CD4-positive, CD25-positive, alpha-beta regulatory T cell (primary cell): ENCODE results near the gene NLRP14. TPM values are rescaled to one million over a fixed set of nuclear protein-coding genes. Genes with fewer than 3 reads are reported as not detected.

Source experiments
- ATAC-seq, 2 donors: fragments of 150-1000 bp; cut with Tn5 transposase; one replicate each; pipeline ENCODE4 v1.10.0; 2021; ENCODE audit warnings: low read depth in 2 of 2, moderate number of reproducible peaks in 2 of 2, moderate library complexity in 1 of 2
- DNase-seq, 3 donors: peaks; one replicate each; pipeline versions ENCODE4 v3.0.0 to v3.0.0-alpha.2; 2012 to 2022; ENCODE audit warnings: mixed read lengths in 1 of 3
- H3K27ac ChIP-seq: one replicate; pipeline ENCODE4 v1.7.0; 2013; ENCODE audit warnings: mild to moderate bottlenecking, low read length; ENCODE audit not compliant: insufficient read depth, poor library complexity, severe bottlenecking
- H3K27me3 ChIP-seq: one replicate; pipeline ENCODE4 v1.7.0; 2013; ENCODE audit warnings: low read length; ENCODE audit not compliant: control insufficient read depth, insufficient read depth
- H3K36me3 ChIP-seq: one replicate; pipeline ENCODE4 v1.7.0; 2013; ENCODE audit warnings: mild to moderate bottlenecking, low read length, moderate library complexity; ENCODE audit not compliant: control insufficient read depth, insufficient read depth
- H3K4me1 ChIP-seq: 2 replicates; pipeline ENCODE4 v1.7.0; 2013; ENCODE audit warnings: mild to moderate bottlenecking, low read length; ENCODE audit not compliant: insufficient read depth, control insufficient read depth, poor library complexity, severe bottlenecking
- H3K4me3 ChIP-seq: one replicate; pipeline ENCODE4 v1.7.0; 2013; ENCODE audit warnings: low read depth, mild to moderate bottlenecking, low read length, moderate library complexity
- H3K9me3 ChIP-seq, 2 experiments: 1 replicate in 1 of 2; 2 replicates in 1 of 2; pipeline ENCODE4 v1.7.0; 2013; ENCODE audit warnings: low read length in 2 of 2, mild to moderate bottlenecking in 1 of 2, moderate library complexity in 1 of 2; ENCODE audit not compliant: control insufficient read depth in 2 of 2
- H3K27ac Mint-ChIP-seq, 3 donors: one replicate each; pipeline ENCODE4 v1.8.0; 2020 to 2022; ENCODE audit warnings: mild to moderate bottlenecking in 3 of 3, mixed read lengths in 3 of 3, moderate library complexity in 2 of 3
- H3K27me3 Mint-ChIP-seq: one replicate; pipeline ENCODE4 v1.8.0; 2022; ENCODE audit warnings: mild to moderate bottlenecking, mixed read lengths
- H3K36me3 Mint-ChIP-seq: one replicate; pipeline ENCODE4 v1.8.0; 2020; ENCODE audit warnings: mixed read lengths
- H3K4me1 Mint-ChIP-seq, 4 donors: one replicate each; pipeline ENCODE4 v1.8.0; 2020 to 2022; ENCODE audit warnings: mixed read lengths in 4 of 4, mild to moderate bottlenecking in 1 of 4
- H3K4me3 Mint-ChIP-seq, 4 donors: one replicate each; pipeline ENCODE4 v1.8.0; 2020 to 2022; ENCODE audit warnings: mild to moderate bottlenecking in 4 of 4, mixed read lengths in 4 of 4, moderate library complexity in 3 of 4
- H3K9me3 Mint-ChIP-seq, 7 donors: one replicate each; pipeline ENCODE4 v1.8.0; 2020 to 2022; ENCODE audit warnings: mixed read lengths in 7 of 7, mild to moderate bottlenecking in 3 of 7, moderate library complexity in 2 of 7
- polyA plus RNA-seq, 4 donors: library from polyadenylated mRNA; unstranded; fragments of 300-500 nt; fragmentation: Illumina TruSeq; gene quantifications; one replicate each; pipeline ENCODE4 v1.2.3, GENCODE V29; 2021
- total RNA-seq: library from RNA; stranded (reverse); gene quantifications from one replicate; pipeline ENCODE4 v1.2.3, GENCODE V29; 2022

NLRP14 gene
- total and polyA plus RNA-seq, 5 donors from 2014 or later: not detected

DNA sequence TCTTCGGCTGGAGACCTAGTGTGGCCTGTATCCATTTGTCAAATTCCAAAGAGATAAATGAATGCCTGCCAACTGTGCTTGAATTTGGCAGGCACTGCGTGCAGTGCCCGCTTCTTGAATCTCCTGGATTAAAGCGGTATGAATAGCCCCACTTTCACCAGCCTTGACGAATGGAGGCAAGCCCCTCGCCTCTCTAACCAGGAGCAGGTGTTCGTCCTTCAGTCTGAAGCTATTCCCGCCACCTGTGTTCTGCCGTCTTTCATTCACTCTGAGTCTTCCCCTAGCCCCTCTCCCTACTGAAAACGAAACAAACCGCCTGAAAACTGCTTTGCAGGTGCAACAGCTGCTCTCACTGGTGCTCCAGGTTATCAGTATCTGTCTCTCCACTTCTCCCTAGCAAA, 11.2 kb downstream of the NLRP14 start:
- Histone ChIP-seq H3K36me3 (no peaks in the 10 kb centered on the region), H3K9me3 (no peaks in the 10 kb centered on the region), H3K4me1 (no peaks in the 10 kb centered on the region), H3K4me3 (no peak overlapping the region), H3K27me3 (no peaks in the 10 kb centered on the region), H3K27ac (no peak overlapping the region)
- no peak overlapping the region for H3K27ac Mint-ChIP-seq
- H3K4me1 Mint-ChIP-seq: no peaks in the 10 kb centered on the region
- no peak for ATAC-seq
- H3K9me3 Mint-ChIP-seq: peaks cover 0 to 4% (median 0%) of the 10 kb centered on the region in 7 donors
- H3K4me3 Mint-ChIP-seq: no peak overlapping the region
- no peaks in the 10 kb centered on the region for H3K36me3 Mint-ChIP-seq
- no peak for DNase-seq
- H3K27me3 Mint-ChIP-seq: no peaks in the 10 kb centered on the region

DNA sequence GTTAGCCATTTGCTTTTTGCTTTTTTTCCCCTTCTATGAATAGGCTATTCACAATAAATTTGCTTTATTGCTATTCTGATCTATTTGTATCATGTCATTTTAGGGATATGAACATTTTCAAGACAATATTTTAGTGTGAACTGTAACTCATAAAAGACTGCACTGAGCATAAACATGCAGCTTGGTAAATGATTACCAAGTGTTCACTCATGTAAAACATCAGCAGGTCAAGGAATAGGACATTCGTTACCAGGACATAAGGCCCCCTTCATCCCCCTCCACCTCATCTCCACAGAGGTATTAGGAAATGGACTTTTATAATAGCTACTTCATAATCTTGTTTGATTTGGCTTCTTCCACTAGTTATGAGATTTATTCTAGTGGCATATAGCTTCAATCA, 12.4 kb downstream of the NLRP14 start:
- Histone ChIP-seq H3K4me1 (no peaks in the 10 kb centered on the region), H3K27me3 (no peaks in the 10 kb centered on the region), H3K36me3 (no peaks in the 10 kb centered on the region), H3K27ac (no peak overlapping the region), H3K9me3 (no peaks in the 10 kb centered on the region), H3K4me3 (no peak overlapping the region)
- no peak for ATAC-seq
- Mint-ChIP-seq H3K4me3 (no peak overlapping the region), H3K9me3 (peaks cover 0 to 4% (median 0%) of the 10 kb centered on the region in 7 donors), H3K27me3 (no peaks in the 10 kb centered on the region), H3K27ac (no peak overlapping the region), H3K4me1 (no peaks in the 10 kb centered on the region), H3K36me3 (no peaks in the 10 kb centered on the region)
- DNase-seq: no peak

DNA sequence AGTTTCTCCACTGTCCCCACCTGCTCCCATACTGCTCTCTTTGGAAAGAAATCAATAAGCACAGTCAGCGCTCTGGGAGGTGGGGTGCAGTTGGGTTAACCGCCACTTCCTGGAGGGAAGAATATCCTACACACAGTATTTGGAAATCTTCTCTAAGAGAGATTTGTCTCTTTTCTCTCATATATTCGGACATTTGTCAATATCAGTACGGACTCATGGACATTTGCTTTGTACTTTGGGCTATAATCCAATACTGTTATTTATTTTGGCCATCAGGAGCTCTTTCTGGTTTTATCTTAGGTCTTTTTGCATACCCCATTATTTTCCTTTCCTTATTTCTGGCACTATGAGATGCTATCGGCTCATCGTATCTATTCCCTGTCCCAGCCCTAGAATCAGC, 13.7 kb downstream of the NLRP14 start:
- no peaks in the 10 kb centered on the region for H3K9me3 ChIP-seq
- H3K36me3 Mint-ChIP-seq: no peaks in the 10 kb centered on the region
- no peaks in the 10 kb centered on the region for H3K4me1 Mint-ChIP-seq
- no peaks in the 10 kb centered on the region for H3K27me3 ChIP-seq
- no peaks in the 10 kb centered on the region for H3K27me3 Mint-ChIP-seq
- no peak overlapping the region for H3K4me3 Mint-ChIP-seq
- no peak overlapping the region for H3K27ac ChIP-seq
- no peaks in the 10 kb centered on the region for H3K36me3 ChIP-seq
- no peak overlapping the region for H3K4me3 ChIP-seq
- no peak overlapping the region for H3K27ac Mint-ChIP-seq
- no peaks in the 10 kb centered on the region for H3K4me1 ChIP-seq
- H3K9me3 Mint-ChIP-seq: peaks cover 0 to 2% (median 0%) of the 10 kb centered on the region in 7 donors
- no peak for ATAC-seq
- no peak for DNase-seq

DNA sequence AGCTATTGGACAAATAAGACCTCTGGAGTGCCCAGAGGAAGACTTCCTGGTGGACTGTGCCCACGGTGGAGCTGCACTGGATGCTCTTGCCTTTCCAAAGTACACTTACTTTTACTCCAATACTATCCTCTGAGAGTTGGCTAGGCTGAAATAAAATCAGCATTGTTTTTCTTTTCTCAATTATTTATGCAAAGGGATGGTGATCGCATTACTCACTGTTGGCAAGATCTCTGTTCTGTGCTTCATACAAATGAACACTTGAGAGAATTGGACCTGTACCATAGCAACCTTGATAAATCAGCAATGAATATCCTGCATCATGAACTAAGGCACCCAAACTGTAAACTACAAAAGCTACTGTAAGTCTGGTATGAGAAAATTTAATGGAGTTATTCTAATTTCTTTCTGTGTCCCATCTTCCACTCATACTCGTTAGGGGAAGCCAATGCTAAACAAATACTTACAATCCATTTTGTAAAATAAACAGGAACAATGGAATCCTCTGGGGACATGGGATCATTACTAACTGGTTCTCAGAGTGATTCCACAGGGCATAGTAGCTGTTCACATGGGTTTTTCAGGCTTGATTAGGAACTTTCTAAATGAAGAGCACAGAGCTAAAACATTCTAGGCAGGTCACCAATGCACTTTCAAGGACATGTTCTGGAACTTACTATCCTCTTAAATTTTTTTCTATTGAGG, 26.3 kb downstream of the NLRP14 start:
- H3K27me3 Mint-ChIP-seq: no peaks in the 10 kb centered on the region
- no peak for DNase-seq

DNA sequence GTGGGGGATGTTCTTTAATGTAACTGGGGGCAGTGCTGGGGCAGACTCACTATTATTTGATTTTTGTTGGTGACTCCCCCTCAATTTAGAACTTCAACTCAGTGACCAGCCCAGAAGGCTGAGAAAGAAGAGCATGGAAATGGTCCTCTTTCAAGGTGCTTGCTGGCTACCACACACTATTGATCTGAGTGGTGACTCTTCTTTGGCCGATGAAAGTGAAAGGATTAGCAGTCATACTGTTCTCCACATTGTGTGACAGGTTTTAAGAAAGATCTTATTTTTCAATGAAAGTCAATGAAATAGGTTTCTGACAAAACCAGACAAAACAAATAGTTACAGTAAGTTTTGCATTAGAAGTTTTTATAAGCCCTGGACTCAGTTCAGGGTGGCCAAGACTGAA, 29.9 kb downstream of the NLRP14 start:
- H3K9me3 ChIP-seq: no peaks in the 10 kb centered on the region
- no peaks in the 10 kb centered on the region for H3K36me3 ChIP-seq
- H3K4me1 ChIP-seq: no peaks in the 10 kb centered on the region
- no peak overlapping the region for H3K4me3 ChIP-seq
- H3K27me3 Mint-ChIP-seq: peaks cover 5% of the 10 kb centered on the region
- H3K9me3 Mint-ChIP-seq: peaks cover 0 to 1% (median 0%) of the 10 kb centered on the region in 7 donors
- H3K36me3 Mint-ChIP-seq: no peaks in the 10 kb centered on the region
- H3K4me1 Mint-ChIP-seq: no peaks in the 10 kb centered on the region
- DNase-seq (no peak), ATAC-seq (no peak)
- H3K27me3 ChIP-seq: peaks cover 3% of the 10 kb centered on the region
- H3K27ac ChIP-seq: no peak overlapping the region
- no peak overlapping the region for H3K27ac Mint-ChIP-seq
- H3K4me3 Mint-ChIP-seq: no peak overlapping the region

More for the DNA sequence above, 26.3 kb downstream of the NLRP14 start:
- Mint-ChIP-seq H3K4me1 (no peaks in the 10 kb centered on the region), H3K27ac (no peak overlapping the region), H3K36me3 (no peaks in the 10 kb centered on the region), H3K4me3 (no peak overlapping the region), H3K9me3 (peaks cover 0 to 1% (median 0%) of the 10 kb centered on the region in 7 donors)
- no peaks in the 10 kb centered on the region for H3K36me3 ChIP-seq
- H3K4me3 ChIP-seq: no peak overlapping the region
- H3K27me3 ChIP-seq: peaks cover 3% of the 10 kb centered on the region
- H3K9me3 ChIP-seq: no peaks in the 10 kb centered on the region
- no peaks in the 10 kb centered on the region for H3K4me1 ChIP-seq
- no peak for ATAC-seq
- H3K27ac ChIP-seq: no peak overlapping the region

DNA sequence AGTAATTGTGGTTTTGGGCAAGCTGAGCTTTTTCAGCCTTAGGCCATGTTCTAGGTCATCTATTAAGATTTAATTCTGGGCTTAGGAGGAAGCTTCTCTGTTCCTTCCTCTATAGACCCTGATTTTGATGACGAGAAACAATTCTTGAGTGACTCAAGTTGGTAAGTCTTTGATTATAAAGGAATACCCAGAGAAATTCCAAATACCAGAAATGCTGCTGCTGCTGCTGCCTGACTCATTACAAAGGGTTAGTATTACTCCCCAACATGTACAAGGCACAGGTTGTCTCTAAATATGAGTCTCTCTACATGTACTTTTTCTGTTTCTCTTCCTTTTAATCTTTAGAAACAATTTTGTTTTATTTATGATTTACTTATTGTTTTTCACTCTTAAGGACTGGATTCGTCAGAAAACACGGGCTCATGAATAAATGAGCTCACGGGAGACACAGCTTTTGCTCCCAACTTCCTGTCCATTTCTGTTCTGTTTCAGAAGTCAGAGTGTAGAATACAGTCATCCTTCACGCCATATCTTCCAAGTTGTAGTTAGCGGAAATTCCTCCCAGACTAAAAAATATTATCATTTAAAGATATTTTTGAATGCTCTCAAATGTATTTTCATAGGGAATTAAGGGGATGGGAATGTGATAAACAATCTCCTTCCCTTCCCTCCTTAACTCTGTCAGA, 36.7 kb downstream of the NLRP14 start:
- no peak overlapping the region for H3K27ac ChIP-seq
- no peaks in the 10 kb centered on the region for H3K36me3 Mint-ChIP-seq
- peaks cover 0 to 1% (median 0%) of the 10 kb centered on the region in 7 donors for H3K9me3 Mint-ChIP-seq
- ATAC-seq (no peak), DNase-seq (no peak)
- H3K4me3 Mint-ChIP-seq: no peak overlapping the region
- H3K36me3 ChIP-seq: no peaks in the 10 kb centered on the region
- no peak overlapping the region for H3K4me3 ChIP-seq
- H3K9me3 ChIP-seq: no peaks in the 10 kb centered on the region
- H3K4me1 Mint-ChIP-seq: no peaks in the 10 kb centered on the region
- no peak overlapping the region for H3K27ac Mint-ChIP-seq
- H3K4me1 ChIP-seq: no peaks in the 10 kb centered on the region
- no peaks in the 10 kb centered on the region for H3K27me3 ChIP-seq
- peaks cover 7% of the 10 kb centered on the region for H3K27me3 Mint-ChIP-seq

DNA sequence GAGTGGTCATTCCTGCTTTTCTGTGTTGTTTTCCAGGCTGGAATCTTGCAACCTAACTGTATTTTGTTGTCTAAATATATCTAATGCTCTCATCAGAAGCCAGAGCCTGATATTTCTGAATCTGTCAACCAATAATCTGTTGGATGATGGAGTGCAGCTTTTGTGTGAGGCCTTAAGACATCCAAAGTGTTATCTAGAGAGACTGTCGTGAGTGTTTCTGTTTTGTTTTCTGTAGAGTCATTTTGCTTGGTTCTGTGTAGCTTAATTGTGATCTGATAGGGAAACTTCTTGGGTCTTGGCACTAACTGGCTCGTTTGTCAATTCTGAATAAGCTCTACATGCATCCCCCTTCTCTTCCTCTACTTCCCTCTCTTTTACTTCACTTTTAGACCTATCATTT, 37.4 kb downstream of the NLRP14 start:
- Mint-ChIP-seq H3K4me1 (no peaks in the 10 kb centered on the region), H3K9me3 (peaks cover 0 to 1% (median 0%) of the 10 kb centered on the region in 7 donors), H3K4me3 (no peak overlapping the region), H3K27ac (no peak overlapping the region), H3K27me3 (peaks cover 7% of the 10 kb centered on the region), H3K36me3 (no peaks in the 10 kb centered on the region)
- Histone ChIP-seq H3K27me3 (no peaks in the 10 kb centered on the region), H3K36me3 (no peaks in the 10 kb centered on the region), H3K9me3 (no peaks in the 10 kb centered on the region), H3K27ac (no peak overlapping the region), H3K4me1 (no peaks in the 10 kb centered on the region), H3K4me3 (no peak overlapping the region)
- DNase-seq (no peak), ATAC-seq (no peak)

DNA sequence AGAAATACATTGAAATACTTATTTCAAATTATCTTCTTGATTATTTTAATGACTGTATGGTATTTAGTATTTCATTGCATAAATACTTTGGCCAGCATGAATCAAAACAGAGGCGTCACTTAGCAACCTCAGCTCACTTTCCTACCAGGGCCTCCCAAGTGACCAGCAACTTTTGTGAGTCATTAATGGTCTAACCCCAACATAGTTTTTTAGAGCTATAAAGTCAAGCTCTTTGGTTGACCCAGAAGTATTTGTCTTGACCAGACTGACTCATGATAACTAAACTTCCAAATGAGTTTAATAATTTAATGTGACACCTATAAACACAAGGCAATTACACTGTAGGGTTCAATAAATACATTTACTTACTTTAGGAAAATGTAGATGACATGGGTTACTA, 40.6 kb downstream of the NLRP14 start:
- Mint-ChIP-seq H3K36me3 (no peaks in the 10 kb centered on the region), H3K27ac (no peak overlapping the region), H3K4me1 (no peaks in the 10 kb centered on the region), H3K4me3 (no peak overlapping the region), H3K9me3 (peaks cover 0 to 2% (median 0%) of the 10 kb centered on the region in 7 donors), H3K27me3 (no peaks in the 10 kb centered on the region)
- no peaks in the 10 kb centered on the region for H3K27me3 ChIP-seq
- H3K4me3 ChIP-seq: no peak overlapping the region
- no peaks in the 10 kb centered on the region for H3K9me3 ChIP-seq
- H3K27ac ChIP-seq: no peak overlapping the region
- ATAC-seq (no peak), DNase-seq (no peak)
- no peaks in the 10 kb centered on the region for H3K4me1 ChIP-seq
- H3K36me3 ChIP-seq: no peaks in the 10 kb centered on the region
